CD4-positive, alpha-beta memory T cell (primary cell): ENCODE data around the gene EXD3. TPM values are rescaled to one million over a fixed set of nuclear protein-coding genes. Genes with fewer than 3 reads are reported as not detected.

Experiments
- CTCF ChIA-PET: fragments of 350-600 bp; sonication (Branson Sonifier 250); formaldehyde crosslinking; loops from one replicate; lab custom pipeline; 2021; ENCODE audit warnings: inconsistent platforms; ENCODE audit not compliant: partially characterized antibody; lab: Charles Lee
- POLR2A ChIA-PET: fragments of 350-600 bp; sonication (Branson Sonifier 250); formaldehyde crosslinking; loops from one replicate; lab custom pipeline; 2021; ENCODE audit not compliant: partially characterized antibody; lab: Charles Lee
- DNase-seq, 5 donors: peaks; one replicate each; pipeline versions ENCODE4 v3.0.0 to v3.0.0-alpha.2; 2020 to 2022; ENCODE audit warnings: mixed read lengths in 1 of 5
- H3K27ac ChIP-seq: one replicate; pipeline ENCODE4 v1.7.0; 2013; ENCODE audit warnings: low read depth, low read length
- H3K27me3 ChIP-seq: 2 replicates; pipeline ENCODE4 v1.7.0; 2013; ENCODE audit warnings: mild to moderate bottlenecking, low read length, moderate library complexity; ENCODE audit not compliant: insufficient read depth
- H3K36me3 ChIP-seq: 2 replicates; pipeline ENCODE4 v1.7.0; 2013; ENCODE audit warnings: mild to moderate bottlenecking, low read length, moderate library complexity; ENCODE audit not compliant: insufficient read depth
- H3K4me1 ChIP-seq: 2 replicates; pipeline ENCODE4 v1.7.0; 2013; ENCODE audit warnings: mild to moderate bottlenecking, low read length, moderate library complexity; ENCODE audit not compliant: insufficient read depth
- H3K4me3 ChIP-seq, 2 donors: one replicate each; pipeline ENCODE4 v1.7.0; 2013; ENCODE audit warnings: low read length in 2 of 2, mild to moderate bottlenecking in 1 of 2
- H3K9me3 ChIP-seq, 2 donors: one replicate each; pipeline ENCODE4 v1.7.0; 2013; ENCODE audit warnings: low read length in 2 of 2, control low read depth in 1 of 2; ENCODE audit not compliant: control insufficient read depth in 1 of 2
- H3K27ac Mint-ChIP-seq, 7 donors: one replicate each; pipeline ENCODE4 v1.8.0; 2020 to 2021; ENCODE audit warnings: mixed read lengths in 7 of 7, mild to moderate bottlenecking in 6 of 7, inconsistent platforms in 3 of 7, moderate library complexity in 3 of 7
- H3K27me3 Mint-ChIP-seq, 2 donors: one replicate each; pipeline ENCODE4 v1.8.0; 2020 to 2021; ENCODE audit warnings: mixed read lengths in 2 of 2
- H3K36me3 Mint-ChIP-seq, 2 donors: one replicate each; pipeline ENCODE4 v1.8.0; 2020 to 2021; ENCODE audit warnings: mixed read lengths in 2 of 2, inconsistent platforms in 1 of 2, mild to moderate bottlenecking in 1 of 2
- H3K4me1 Mint-ChIP-seq, 4 donors: one replicate each; pipeline ENCODE4 v1.8.0; 2020 to 2021; ENCODE audit warnings: mixed read lengths in 4 of 4, mild to moderate bottlenecking in 1 of 4
- H3K4me3 Mint-ChIP-seq, 8 donors: one replicate each; pipeline ENCODE4 v1.8.0; 2020 to 2021; ENCODE audit warnings: mixed read lengths in 8 of 8, mild to moderate bottlenecking in 7 of 8, moderate library complexity in 6 of 8, inconsistent platforms in 3 of 8
- H3K9me3 Mint-ChIP-seq, 8 donors: one replicate each; pipeline ENCODE4 v1.8.0; 2020 to 2021; ENCODE audit warnings: mixed read lengths in 8 of 8, mild to moderate bottlenecking in 5 of 8, inconsistent platforms in 3 of 8, moderate library complexity in 1 of 8
- intact Hi-C: fragments of 100-400 bp; cut with micrococcal nuclease; formaldehyde crosslinking; loops from one replicate; pipeline ENCODE4 v1.15.1; 2023
- polyA plus RNA-seq, 2 donors: library from polyadenylated mRNA; unstranded; fragments of 300-500 nt; fragmentation: Illumina TruSeq; gene quantifications; one replicate each; pipeline ENCODE4 v1.2.3, GENCODE V29; 2021
- total RNA-seq, 2 experiments: library from RNA; stranded (reverse); gene quantifications; one replicate each; pipeline ENCODE4 v1.2.3, GENCODE V29; 2021

EXD3 gene
- total and polyA plus RNA-seq, 4 experiments from 2014 or later: 2.5 to 21.9 (median 14.2) TPM

DNA sequence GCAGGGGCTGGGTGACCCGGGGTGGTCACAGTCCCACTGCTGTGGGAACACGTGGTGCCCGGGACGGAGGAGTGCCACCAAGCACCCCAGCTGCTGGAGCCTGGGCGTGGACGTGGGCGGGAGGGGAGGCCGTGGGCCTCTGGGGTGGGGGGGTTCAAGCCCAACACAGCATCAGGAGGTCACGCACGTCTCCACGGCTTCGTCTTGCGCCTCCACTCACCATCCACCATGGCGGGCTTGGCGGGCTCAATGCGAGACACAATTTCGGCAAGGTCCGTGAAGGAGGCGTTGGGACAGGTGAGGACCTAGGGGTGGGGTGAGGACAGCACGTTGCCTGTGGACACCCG lies 38.3 kb upstream of the EXD3 start:
- no peaks in the 10 kb centered on the region for H3K27me3 Mint-ChIP-seq
- peak overlapping the region in 4 of 7 donors; percentile 61 to 96 (median 67) for H3K27ac Mint-ChIP-seq
- peak overlapping the region in 3 of 8 donors; percentile 13 to 76 (median 44) for H3K4me3 Mint-ChIP-seq
- H3K4me3 ChIP-seq: no peak overlapping the region
- no peak for DNase-seq
- peaks cover 46% of the 10 kb centered on the region for H3K4me1 ChIP-seq
- H3K27ac ChIP-seq: peak overlapping the region; percentile 58
- H3K36me3 ChIP-seq: no peaks in the 10 kb centered on the region
- peaks cover 0 to 1% of the 10 kb centered on the region in 2 donors for H3K36me3 Mint-ChIP-seq
- H3K9me3 ChIP-seq: no peaks in the 10 kb centered on the region
- peaks cover 5 to 20% (median 14%) of the 10 kb centered on the region in 4 donors for H3K4me1 Mint-ChIP-seq
- no peaks in the 10 kb centered on the region for H3K27me3 ChIP-seq
- no peaks in the 10 kb centered on the region for H3K9me3 Mint-ChIP-seq
- CTCF ChIA-PET: no interaction called here
- POLR2A ChIA-PET: interaction anchor here (2.2 kb wide), 1 partner anchor 38 kb away, joined by 14 read pairs; the partner anchor contains the start of genes EXD3 and NOXA1
- intact Hi-C loops: no loop called here

DNA sequence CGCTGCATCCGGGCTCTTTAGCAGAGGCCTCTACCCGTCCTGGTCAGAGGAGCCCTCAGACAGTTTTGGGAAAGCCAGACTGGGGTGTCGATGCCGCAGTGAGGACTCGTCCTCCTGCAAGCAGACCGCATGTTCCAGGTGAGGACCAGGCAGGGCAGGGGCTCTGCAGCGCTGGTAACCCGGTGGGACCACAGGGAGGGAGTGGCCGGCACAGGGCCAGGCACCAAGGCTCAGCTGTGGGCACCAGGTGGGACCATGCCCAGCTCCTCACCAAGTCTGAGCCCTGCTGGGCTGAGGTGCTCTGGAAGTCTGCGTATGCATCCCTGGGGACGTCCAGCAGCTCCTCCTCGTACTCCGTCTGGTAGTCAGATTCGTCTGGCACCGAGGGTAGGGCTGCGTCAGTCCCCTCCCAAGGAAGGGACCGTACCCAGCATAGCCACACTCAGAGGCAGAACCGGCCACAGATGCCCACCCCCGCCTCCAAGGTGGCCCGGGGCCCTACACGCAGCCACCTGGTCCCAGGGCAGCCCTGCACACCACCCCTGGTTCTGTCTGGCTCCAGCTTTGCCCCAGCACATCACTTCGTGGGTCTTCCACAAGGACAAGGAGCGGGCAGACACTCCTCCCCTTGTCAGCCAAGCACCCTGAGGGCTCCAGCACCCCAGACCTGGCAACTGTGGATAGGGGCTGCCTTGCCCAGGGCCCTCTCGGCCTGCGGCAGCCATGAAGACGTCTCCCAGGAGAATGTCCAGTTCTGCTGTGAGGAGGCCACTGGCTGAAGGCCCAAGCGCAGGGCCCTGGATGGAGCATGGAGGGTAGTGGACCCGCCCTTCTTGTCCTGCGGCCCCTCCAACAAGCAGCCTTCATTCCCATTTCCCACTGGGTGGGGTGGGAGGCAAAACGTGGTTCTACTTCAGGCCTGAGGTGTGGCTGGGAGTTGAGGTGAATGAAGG lies 37.7 kb upstream of the EXD3 start:
- H3K4me1 Mint-ChIP-seq: peaks cover 5 to 22% (median 14%) of the 10 kb centered on the region in 4 donors
- peak overlapping the region in 4 of 8 donors; percentile 16 to 68 (median 32) for H3K4me3 Mint-ChIP-seq
- Histone ChIP-seq H3K4me3 (no peak overlapping the region), H3K4me1 (peaks cover 46% of the 10 kb centered on the region), H3K27ac (no peak overlapping the region), H3K27me3 (no peaks in the 10 kb centered on the region), H3K36me3 (no peaks in the 10 kb centered on the region), H3K9me3 (no peaks in the 10 kb centered on the region)
- CTCF ChIA-PET: no interaction called here
- H3K9me3 Mint-ChIP-seq: no peaks in the 10 kb centered on the region
- H3K27ac Mint-ChIP-seq: peak overlapping the region in 6 of 7 donors; percentile 79 to 96 (median 88)
- peak in 1 of 5 donors; percentile 44 for DNase-seq
- no peaks in the 10 kb centered on the region for H3K27me3 Mint-ChIP-seq
- intact Hi-C loops: no loop called here
- peaks cover 0 to 4% of the 10 kb centered on the region in 2 donors for H3K36me3 Mint-ChIP-seq
- POLR2A ChIA-PET: no interaction called here

DNA sequence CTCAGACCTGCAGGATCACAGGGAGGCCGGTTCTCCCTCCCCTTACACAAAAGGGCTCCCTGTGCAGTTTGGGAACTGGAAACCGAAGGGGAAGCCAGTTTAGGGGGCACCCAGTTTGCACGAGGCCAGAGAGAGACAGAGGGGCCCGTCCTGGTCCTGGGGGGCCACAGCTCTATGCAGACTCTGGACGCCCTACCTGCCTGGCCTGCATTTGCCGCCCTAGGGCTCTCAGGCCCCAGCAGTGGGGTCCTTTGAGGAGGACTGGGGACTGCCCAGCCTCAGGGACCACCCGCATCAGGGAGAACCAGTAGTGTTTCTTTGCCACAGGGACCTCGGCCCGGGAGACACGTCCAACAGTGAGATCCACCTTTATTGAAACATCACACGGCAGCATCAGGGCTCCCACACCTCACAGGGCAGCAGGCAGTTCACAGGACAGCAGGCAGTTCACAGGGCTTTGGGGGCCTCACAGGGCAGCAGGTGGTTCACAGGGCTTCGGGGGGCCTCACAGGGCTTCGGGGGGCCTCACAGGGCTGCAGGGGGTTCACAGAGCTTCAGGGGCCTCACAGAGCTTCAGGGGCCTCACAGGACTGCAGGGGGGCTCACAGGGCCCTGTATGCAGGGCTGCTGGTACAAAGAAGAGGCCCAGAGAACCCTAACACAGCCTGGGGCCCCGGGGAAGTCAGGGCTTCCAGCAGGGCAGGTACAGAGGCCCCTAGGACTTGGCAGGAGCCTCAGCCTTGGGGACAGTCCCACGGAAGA lies 36.8 kb upstream of the EXD3 start:
- no peaks in the 10 kb centered on the region for H3K27me3 ChIP-seq
- Mint-ChIP-seq H3K27ac (peak overlapping the region; percentile 82 to 94 (median 87)), H3K4me1 (peaks cover 5 to 25% (median 14%) of the 10 kb centered on the region in 4 donors), H3K4me3 (peak overlapping the region in 7 of 8 donors; percentile 47 to 69 (median 57)), H3K27me3 (no peaks in the 10 kb centered on the region), H3K9me3 (no peaks in the 10 kb centered on the region), H3K36me3 (peaks cover 0 to 4% of the 10 kb centered on the region in 2 donors)
- H3K9me3 ChIP-seq: no peaks in the 10 kb centered on the region
- no peaks in the 10 kb centered on the region for H3K36me3 ChIP-seq
- POLR2A ChIA-PET: interaction anchor here (0.7 to 1.0 kb wide), 6 partner anchors 10 to 330 kb away, joined by 3 to 11 read pairs (median 4); partner anchors contain the start of genes EXD3, MRPL41 and NOXA1
- peak overlapping the region; percentile 32 to 36 for H3K4me3 ChIP-seq
- peak overlapping the region; percentile 57 for H3K27ac ChIP-seq
- intact Hi-C loops: loop anchor here (5.0 kb wide), 1 partner anchor 37 kb away; the partner anchor contains the start of genes EXD3 and NOXA1
- CTCF ChIA-PET: interaction anchor here (0.7 kb wide), 1 partner anchor 15 kb away, joined by 3 read pairs; no protein-coding TSS in a partner anchor
- H3K4me1 ChIP-seq: peaks cover 50% of the 10 kb centered on the region
- peak in 1 of 5 donors; percentile 26 for DNase-seq

DNA sequence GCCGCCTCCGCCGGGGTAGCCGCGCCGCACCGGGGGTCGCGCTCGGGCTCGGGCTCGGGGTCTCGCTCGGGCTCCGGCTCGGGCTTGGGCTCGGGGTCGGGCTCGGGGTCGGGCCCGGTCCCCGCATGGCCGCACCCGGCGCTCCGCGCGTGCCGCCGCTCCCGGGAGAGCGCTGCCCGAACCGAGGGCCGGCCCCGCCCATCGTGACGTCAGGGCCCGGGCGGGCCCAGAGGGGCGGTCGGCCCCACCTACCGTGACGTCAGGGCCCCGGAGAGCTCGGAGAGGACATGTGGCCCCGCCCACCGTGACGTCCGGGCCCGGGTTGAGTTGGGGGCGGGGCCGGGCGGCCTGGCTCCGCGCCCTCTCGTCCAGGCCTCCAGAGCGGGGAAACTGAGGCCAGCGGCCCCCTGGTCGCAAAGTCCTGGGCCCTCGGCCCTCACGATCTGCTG lies 36.2 kb upstream of the EXD3 start, which contains the start of gene NSMF:
NSMF (minus strand) TSS at position 183 of the 449 bp plus-strand sequence. CDS start 232 bp downstream, outside the sequence.
- peak within 1 kb of the TSS in 7 of 8 donors; percentile 47 to 69 (median 57) for H3K4me3 Mint-ChIP-seq
- peak within 1 kb of the TSS; percentile 82 to 94 (median 87) for H3K27ac Mint-ChIP-seq
- H3K27me3 Mint-ChIP-seq: no peaks in the 10 kb centered on the region
- intact Hi-C loops: loop anchor here (5.0 kb wide), 1 partner anchor 37 kb away; the partner anchor contains the start of genes EXD3 and NOXA1
- Histone ChIP-seq H3K4me1 (peaks cover 56% of the 10 kb centered on the region), H3K4me3 (peak within 1 kb of the TSS; percentile 36 to 46), H3K36me3 (no peaks in the 10 kb centered on the region), H3K9me3 (no peaks in the 10 kb centered on the region), H3K27ac (peak within 1 kb of the TSS; percentile 57), H3K27me3 (no peaks in the 10 kb centered on the region)
- H3K9me3 Mint-ChIP-seq: no peaks in the 10 kb centered on the region
- POLR2A ChIA-PET: interaction anchor here (0.7 to 1.0 kb wide), 6 partner anchors 9 to 329 kb away, joined by 3 to 11 read pairs (median 4); partner anchors contain the start of genes EXD3, MRPL41 and NOXA1
- peaks cover 5 to 31% (median 17%) of the 10 kb centered on the region in 4 donors for H3K4me1 Mint-ChIP-seq
- peak; percentile 89 to 97 (median 94) for DNase-seq
- H3K36me3 Mint-ChIP-seq: peaks cover 0 to 4% of the 10 kb centered on the region in 2 donors
- CTCF ChIA-PET: interaction anchor here (0.7 kb wide), 1 partner anchor 14 kb away, joined by 3 read pairs; no protein-coding TSS in a partner anchor

DNA sequence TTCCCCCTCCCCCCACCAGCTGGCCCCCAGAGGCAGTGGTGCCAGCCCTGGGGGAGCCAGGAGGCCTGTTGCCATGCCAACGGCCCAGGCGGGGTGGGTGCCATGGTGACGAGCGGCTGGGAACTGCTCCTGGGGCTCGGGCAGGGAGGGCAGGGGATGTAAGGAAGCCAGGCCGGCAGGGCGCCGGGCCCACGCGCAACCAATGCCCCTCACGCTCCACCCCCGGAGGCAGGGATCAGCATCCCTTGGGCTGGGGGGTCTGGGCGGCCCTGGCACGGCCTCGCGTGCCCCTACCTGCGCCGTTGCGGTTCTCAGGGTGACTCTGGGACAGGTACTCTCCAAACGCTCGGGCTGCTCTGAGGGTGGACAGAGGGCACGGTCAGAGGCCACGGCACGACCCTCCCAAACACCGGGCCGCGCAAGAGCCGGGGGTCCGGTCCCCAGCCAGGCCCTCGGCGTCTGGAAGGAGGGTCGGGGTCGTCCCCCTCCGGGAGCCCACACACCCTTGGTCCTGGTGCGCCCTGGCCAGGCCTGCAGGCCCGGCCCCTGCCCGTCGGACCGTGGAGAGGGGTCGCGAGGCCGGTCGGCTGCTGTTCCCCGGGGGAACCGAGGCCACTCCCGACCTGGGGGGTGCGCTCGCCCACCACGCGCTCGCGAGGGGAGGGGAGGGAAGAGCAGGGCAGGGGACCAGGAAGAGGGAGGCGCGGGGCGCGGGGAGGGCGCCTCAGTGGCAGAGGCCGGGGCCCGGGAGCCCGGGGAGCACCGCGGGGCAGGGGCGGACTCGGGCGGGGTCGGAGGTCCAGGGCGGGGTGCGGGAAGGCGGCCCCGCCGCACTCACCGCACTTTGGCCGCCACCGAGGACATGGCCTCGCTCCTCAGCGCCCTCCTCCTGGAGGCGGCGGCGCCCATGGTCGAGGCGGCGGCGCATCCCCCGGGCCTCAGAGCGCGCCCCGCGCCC lies 35.5 kb upstream of the EXD3 start:
- H3K9me3 Mint-ChIP-seq: no peaks in the 10 kb centered on the region
- Histone ChIP-seq H3K27ac (peak overlapping the region; percentile 18), H3K27me3 (no peaks in the 10 kb centered on the region), H3K9me3 (no peaks in the 10 kb centered on the region), H3K36me3 (no peaks in the 10 kb centered on the region), H3K4me1 (peaks cover 60% of the 10 kb centered on the region), H3K4me3 (peak overlapping the region in 1 of 2 donors; percentile 46)
- no peaks in the 10 kb centered on the region for H3K27me3 Mint-ChIP-seq
- peak in 1 of 5 donors; percentile 48 for DNase-seq
- intact Hi-C loops: loop anchor here (5.0 kb wide), 1 partner anchor 36 kb away; the partner anchor contains the start of genes EXD3 and NOXA1
- peaks cover 5 to 34% (median 19%) of the 10 kb centered on the region in 4 donors for H3K4me1 Mint-ChIP-seq
- peaks cover 0 to 4% of the 10 kb centered on the region in 2 donors for H3K36me3 Mint-ChIP-seq
- CTCF ChIA-PET: no interaction called here
- H3K27ac Mint-ChIP-seq: no peak overlapping the region
- H3K4me3 Mint-ChIP-seq: peak overlapping the region in 1 of 8 donors; percentile 57
- POLR2A ChIA-PET: interaction anchor here (1.0 kb wide), 5 partner anchors 9 to 93 kb away, joined by 3 to 11 read pairs (median 4); partner anchors contain the start of genes EXD3, MRPL41 and NOXA1
